NCI-H748 treated with DMSO at 0.1 percent for 48 hours (cell line): ENCODE data around the gene GDF10.

ENCODE experiments used
- DNase-seq: peaks from one replicate; lab custom pipeline; 2025; lab: John Stamatoyannopoulos, UW

Gene GDF10

DNA sequence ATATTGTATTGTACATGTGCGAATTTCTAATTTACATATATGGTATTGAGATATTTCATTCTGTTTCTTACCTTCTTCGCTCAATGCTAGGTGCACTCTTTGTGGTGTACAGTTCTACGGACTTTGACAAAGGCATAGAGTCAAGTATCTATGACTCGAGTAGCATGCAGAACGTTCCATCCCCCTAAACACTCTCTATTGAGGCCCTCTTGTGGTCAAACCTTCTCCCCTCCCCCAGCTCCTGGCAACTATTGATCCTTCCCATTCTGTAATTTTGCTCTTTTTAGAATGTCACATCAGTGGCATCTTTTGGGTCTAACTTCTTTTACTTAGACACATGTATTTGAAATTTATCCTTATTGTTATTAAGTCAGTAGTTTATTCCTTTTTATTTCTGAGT, 30.7 kb upstream of the GDF10 start:
- peak; percentile 2 for DNase-seq

DNA sequence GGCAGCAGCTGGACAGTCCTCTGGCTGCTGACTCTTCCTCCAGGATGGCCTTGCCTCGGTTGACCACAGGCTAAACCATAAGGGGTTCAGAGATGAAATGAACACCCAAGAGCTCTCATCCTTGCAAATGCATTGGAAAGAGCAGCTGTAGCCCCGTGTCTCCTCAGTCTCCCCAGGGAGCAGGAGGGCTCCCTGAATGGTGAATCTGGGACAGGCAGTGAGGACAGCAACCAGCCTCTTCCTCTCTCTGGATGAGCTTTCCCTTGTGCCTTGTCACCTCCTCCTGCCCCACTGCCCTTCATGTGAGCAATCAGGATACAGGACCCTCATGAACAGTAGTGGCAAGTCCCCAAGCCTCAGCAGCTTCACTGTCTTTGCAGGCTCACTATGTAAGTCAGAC, 23.9 kb upstream of the GDF10 start:
- no peak for DNase-seq

DNA sequence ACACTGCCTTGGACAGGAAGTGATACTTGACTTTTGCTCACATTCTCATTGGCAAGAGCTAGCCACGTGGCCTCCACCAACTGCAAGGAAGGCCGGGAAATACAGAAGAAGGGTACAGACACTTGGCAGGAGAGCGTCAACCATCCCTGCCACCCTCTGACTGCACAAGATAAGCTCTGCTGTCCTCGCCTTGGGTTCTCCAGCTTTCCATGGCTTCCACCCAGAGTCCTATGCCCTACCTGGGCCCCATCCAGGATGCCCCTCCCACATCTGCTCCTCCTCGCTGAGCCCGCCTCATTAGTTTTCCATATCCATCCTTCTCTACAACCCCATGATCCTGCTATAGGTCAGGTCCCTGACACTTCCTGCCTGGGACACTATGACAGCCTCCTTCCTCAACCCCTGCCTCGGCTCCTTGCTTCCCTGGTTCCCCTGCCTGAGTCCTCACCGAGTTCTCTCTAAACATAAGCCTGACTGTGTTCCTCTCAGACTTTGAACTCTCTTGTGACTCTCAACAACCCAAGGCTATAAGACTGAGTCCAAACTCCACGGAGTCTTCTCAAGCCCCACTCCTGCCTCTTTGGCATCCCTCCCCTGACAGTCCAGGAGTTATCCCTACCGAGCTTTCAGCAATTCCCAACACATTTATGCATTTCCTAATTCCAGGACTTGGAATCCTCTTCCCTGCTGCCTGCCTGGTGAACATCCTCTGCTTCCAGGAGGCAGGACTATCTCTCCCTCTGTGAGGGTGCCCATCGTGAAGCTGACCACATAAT, 23.2 kb upstream of the GDF10 start:
- no peak for DNase-seq

DNA sequence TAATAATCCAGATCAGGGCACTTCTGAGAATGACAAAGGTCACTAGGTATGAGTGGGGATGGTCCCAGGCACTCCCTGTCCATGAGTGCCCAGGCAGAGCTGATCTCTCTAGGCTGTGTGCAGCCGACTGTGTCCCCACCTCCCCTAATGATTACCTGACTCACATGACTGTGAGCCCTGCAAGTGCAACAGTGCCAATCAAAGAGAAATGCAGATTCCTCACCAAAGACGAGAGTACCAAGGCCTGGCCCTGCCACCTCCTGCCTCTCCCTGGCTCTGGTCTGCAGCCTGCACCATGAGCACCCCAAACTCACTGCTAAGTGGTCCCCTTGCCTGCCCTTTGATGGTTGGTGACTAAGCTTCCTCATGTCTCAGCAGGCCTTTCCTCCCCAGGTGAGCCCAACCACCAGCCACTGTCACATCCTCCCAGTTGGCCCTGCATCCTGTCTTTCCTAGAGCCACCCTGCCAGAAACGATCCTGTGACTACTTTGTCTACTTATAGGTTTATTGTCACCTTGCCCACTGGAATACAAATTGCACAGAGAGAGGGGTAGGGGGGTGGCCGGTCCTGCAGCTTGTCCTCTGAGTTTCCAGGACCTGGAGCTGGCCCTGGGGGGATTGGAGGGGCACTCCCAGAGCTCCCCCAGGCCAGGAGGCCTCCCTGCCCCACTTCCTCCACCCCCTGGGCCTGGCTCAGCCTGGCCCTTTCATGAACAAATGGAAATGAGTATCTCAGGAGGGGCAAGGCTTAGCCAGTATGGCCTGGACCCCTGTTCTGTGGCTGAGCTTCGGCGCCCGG, 22.4 kb upstream of the GDF10 start:
- no peak for DNase-seq

DNA sequence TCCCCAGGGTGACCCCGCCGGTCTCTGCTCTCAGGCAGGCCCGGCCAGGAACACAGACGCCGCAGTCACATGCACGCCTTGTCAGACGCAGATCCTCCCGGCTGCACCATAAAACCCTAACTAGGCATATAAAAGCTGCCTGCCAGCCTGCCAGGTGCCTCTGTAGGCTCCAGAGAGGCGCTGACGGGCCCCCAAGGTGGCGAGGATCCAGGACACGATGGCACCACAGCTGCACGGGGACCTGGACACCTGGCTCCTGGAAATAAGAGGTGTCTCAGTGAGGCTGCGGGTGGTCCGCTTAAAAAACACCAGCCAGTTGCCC, 21.9 kb upstream of the GDF10 start:
- DNase-seq = no peak

DNA sequence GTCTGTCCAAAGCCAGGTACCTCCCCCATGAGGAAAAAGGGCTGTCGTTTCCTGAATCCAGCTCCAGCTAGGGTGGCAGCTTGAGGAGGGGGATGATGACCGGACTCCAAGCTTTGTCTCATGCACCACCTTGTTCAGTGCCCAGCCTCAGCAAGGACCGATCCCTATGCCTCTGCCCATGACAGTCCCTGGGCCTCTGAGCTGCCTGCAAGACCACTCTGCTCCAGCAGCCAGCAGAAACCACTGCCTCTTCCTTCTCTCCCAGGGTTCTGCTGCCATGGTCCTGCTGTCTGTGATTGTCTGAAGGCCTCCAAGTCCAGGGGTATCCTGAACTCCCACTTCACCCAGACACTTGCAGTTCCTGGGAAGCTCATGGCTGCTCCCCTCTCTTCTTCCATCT, 21.3 kb upstream of the GDF10 start:
- DNase-seq = no peak

GRCh38 chr10:47279276-47279675, 20.7 kb upstream of the GDF10 start:
- no peak for DNase-seq

- no peak for DNase-seq
These were observed 17.9 kb upstream of the GDF10 start for GRCh38 chr10:47282005-47282656.

GRCh38 chr10:47282657-47283018, 17.4 kb upstream of the GDF10 start:
- DNase-seq = no peak

DNA sequence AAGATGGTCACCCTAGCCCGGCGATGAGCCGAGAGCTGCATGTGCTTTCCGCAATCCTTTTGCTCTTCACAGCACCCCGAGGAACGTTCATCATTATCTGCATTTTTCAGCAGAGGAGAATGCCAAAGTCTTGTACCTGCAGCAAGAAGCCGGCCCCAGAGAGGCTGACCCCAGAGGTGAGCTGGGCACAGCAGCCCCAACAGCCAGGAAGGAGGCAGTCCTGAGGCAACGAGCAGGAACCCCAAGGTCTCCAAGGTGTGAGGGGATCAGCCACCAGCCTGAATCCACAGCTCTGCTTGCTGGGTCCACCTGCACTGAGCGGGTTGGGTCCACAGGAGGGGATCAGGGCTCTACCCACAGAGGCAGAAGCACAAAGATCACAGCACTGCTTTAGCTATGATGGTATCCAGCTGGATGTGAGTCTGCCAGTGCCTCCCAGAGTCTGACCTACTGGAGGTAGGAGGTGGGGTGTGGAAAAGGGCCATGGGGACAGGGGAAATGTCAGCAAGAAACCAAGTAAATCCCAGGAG, 16.8 kb upstream of the GDF10 start:
- no peak for DNase-seq

DNA sequence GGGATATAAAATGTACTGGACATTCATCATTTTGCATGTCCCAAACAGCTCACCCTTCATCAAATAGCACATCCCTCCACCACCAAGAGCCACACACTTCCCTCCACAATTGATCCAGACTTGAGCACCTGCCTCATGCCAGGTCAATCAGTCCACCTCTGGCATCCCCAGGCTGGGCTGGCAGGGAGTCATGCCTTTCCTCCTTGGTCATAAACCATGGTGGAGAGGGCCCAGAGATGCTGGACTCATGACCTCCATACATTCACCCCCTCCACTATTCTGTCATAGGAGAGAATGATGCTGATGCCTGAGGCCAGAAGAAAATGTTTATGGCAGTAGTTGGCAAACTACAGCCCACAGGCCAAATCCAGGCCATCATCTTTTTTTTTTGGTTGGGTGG, 16.1 kb upstream of the GDF10 start:
- DNase-seq = no peak

DNA sequence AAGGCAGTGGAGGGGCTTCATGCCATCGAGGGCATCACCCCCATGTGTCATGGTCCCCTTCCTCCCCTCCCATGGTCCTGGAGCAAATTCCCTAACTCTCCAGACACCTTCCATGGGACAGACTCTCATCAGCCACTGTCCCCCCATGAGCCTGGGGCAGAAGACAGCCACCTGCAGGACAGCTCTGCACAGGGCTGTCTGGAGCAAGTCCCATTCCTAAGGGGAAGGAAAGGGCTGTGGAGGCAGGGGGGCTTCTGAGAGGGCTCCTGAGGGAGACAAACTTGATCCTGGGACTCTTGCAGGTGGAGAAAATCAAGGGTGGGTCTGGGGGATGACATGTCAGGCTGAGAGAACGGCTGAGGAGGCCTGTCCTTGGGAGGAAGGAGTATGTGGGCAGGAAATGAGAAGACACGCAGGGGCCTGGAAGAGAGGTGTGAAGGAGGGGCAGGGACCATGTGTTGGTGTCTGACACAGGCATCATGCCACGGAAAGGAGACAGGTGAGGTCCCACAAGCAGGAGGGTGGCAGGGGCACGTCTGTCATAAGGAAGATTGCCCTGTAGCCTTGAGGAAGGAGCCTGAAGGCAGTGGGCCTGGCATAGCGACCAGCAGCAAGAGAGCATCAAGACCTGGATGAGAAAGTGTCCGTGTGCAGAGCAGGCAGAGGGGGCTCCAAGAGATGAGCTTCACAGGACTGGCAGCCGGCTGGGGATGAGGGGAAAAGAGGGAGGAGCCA, 14.4 kb upstream of the GDF10 start:
- DNase-seq = no peak

DNA sequence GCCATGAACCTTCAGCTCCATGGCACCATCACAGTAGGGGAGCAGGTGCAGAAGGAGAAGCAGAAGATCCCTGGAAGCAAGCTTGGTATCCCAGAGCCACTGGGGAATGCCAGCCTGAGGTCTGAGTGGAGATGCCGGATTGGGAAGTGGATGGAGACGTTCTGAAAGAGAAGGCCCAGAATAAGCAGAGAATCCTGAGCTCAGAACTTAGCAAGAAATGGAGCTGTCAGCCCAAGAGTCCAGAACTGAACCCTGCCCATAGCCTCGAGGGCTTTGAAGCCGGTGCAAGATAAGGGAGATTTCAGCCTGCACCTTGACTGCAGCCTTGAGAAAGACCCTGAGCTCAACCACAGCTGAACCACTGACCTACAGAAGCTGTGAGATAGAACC, 13.9 kb upstream of the GDF10 start:
- DNase-seq = no peak

DNA sequence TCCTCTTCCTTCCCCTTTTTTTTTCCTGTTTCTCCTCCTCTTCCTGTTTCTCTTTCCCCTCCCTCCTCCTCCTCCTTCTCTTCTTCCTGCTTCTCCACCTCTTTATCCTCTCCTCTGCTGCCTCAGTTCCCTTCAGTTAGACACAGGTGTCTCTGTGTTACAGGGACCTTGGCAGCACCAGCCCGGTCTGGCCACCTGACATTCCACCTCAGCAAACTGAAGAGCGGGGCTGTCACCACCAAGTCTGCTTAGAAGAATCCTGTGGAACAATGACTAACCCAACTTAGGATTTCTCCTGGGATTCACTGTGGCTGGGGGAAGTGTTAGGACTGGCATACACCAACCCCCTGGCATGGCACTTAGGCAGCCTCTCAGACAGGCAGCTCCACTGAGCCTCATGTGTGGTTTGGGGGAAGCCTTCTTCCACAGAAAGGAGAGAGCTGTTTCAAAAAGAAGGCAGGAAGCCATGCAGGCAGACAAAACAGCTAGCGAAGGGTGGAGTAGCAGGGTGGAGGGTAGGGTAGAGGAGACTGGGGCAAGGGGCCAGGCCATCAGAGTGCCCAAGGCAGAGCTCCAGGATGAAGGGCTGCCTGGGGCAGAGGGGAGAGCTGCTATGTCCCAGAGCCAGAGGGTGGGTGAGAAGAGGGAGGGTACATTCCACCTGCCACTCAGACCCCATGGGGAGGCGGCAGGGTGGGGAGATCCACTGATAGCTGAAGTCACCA, 13.2 kb upstream of the GDF10 start:
- DNase-seq = no peak

- no peak for DNase-seq
These were observed 12.6 kb upstream of the GDF10 start for GRCh38 chr10:47287365-47287802.

DNA sequence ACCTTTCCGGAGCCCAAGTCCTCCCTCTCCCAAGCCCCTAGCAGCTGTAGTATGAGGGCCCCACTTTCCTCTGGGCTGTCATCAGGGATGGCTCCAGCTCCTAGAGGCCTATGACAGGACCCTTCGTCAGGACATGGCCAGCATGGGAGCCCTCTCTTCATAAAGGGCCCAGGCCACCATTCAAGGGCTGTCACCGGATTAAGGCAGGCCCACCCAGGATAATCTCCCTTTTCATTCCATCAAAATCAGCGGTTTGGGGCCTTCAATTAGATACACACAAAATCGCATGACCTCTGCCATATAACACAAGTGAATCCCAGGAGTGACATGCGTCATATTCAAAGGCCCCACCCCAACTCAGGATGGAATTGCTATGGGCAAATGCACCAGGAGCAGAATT, 12.2 kb upstream of the GDF10 start:
- DNase-seq = no peak

DNA sequence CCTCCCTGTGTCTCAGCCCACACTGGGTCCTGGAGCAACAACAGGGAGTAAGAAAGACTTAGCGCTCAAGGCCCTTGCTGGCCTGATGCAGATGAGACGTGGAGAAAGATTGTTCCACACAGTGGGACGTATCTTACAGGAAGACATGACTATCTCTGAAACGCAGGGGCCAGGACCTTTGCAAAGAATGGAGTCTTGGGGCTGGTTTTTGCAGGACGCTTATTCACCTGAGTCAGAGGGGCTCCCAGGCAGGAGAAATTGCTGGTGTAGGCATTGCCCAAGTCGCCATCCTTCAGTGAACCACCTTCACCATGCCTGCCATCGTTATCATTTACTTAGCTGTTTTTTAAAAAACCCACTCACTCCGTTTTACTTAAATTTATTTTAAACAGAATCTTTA, 11.8 kb upstream of the GDF10 start:
- no peak for DNase-seq

GRCh38 chr10:47288916-47289495, 11.0 kb upstream of the GDF10 start:
- no peak for DNase-seq

- no peak for DNase-seq
These were observed 10.1 kb upstream of the GDF10 start for GRCh38 chr10:47289921-47290320.

- no peak for DNase-seq
These were observed 9.7 kb upstream of the GDF10 start for GRCh38 chr10:47290338-47290737.

DNA sequence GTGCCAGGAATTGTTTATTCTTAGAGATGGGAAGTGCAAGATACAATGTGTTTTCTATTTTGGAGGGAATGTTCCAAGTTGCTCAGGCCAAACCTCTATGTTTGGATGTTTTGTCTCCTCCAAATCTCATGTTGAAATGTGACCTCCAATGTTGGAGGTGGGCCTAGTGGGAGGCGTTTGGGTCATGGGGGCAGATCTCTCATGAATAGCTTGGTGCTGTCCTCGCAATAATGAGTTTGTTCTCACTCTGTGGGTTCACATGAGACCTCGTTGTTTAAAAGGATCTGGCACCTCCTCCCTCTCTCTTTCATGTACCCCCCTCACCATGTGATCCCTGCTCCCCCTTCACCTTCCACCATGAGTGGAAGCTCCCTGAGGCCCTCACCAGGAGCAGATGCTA, 8.3 kb upstream of the GDF10 start:
- no peak for DNase-seq
